Muscle of leg (tissue), 11 donors: ENCODE data around the gene CDKN2B-AS1. TPM values are rescaled to one million over a fixed set of nuclear protein-coding genes. Genes with fewer than 3 reads are reported as not detected.
"Not testable (repeated sequence)": the region's sequence is repeated elsewhere in the genome, so short reads cannot be mapped to it uniquely, and the experiment has no call there.

Experiments
- DNase-seq: peaks from one replicate; pipeline ENCODE4 v3.0.0; 2013
- H3K27ac ChIP-seq: one replicate; pipeline ENCODE4 v1.5.1; 2013; ENCODE audit warnings: mild to moderate bottlenecking, low read length, control low read depth
- H3K27me3 ChIP-seq: one replicate; pipeline ENCODE4 v1.6.1; 2013; ENCODE audit warnings: low read length; ENCODE audit not compliant: control insufficient read depth, insufficient read depth
- H3K36me3 ChIP-seq: one replicate; pipeline ENCODE4 v1.6.1; 2013; ENCODE audit warnings: low read length; ENCODE audit not compliant: control insufficient read depth, insufficient read depth
- H3K4me1 ChIP-seq: one replicate; pipeline ENCODE4 v1.6.1; 2013; ENCODE audit warnings: low read length; ENCODE audit not compliant: control insufficient read depth, insufficient read depth
- H3K4me3 ChIP-seq: one replicate; pipeline ENCODE4 v1.5.1; 2013; ENCODE audit warnings: low read length, control low read depth
- H3K9me3 ChIP-seq: replicated peaks from 2 replicates; pipeline ENCODE4 v1.6.1; 2013; ENCODE audit warnings: low read depth, low read length; ENCODE audit not compliant: control insufficient read depth
- WGBS: methylation state at CpG from one replicate; pipeline ENCODE4 v1.1.5; 2013; ENCODE audit warnings: missing lambda C conversion rate; ENCODE audit not compliant: insufficient coverage; 5-methylcytosine and 5-hydroxymethylcytosine counted together
- polyA plus RNA-seq, 8 donors: library from polyadenylated mRNA; unstranded; fragments of 120-200 nt; gene quantifications; one replicate each; pipeline versions ENCODE4 v1.2.1 to v1.2.3, GENCODE V29; 2013; ENCODE audit warnings: inconsistent platforms in 1 of 8, low replicate concordance in 1 of 8; ENCODE audit not compliant: insufficient read length in 8 of 8, insufficient read depth in 1 of 8
- total RNA-seq: library from RNA; stranded (reverse); fragments of 120-200 nt; gene quantifications from one replicate; pipeline ENCODE4 v1.2.4, GENCODE V29; 2013

CDKN2B-AS1 gene
- total and polyA plus RNA-seq, 9 donors: 0.11 to 0.29 (median 0.15) TPM; not detected in 3

GRCh38 chr9:22054529-22054928, 59.9 kb downstream of the CDKN2B-AS1 start:
- H3K27me3 ChIP-seq: no peaks in the 10 kb centered on the region
- no peak overlapping the region for H3K4me3 ChIP-seq
- H3K4me1 ChIP-seq: no peaks in the 10 kb centered on the region
- WGBS: no CpG with 5 or more reads among the region's 2 CpGs
- H3K36me3 ChIP-seq: no peaks in the 10 kb centered on the region
- DNase-seq: no peak
- no peaks in the 10 kb centered on the region for H3K9me3 ChIP-seq
- H3K27ac ChIP-seq: no peak overlapping the region

- no peaks in the 10 kb centered on the region for H3K4me1 ChIP-seq
- no peak overlapping the region for H3K4me3 ChIP-seq
- H3K9me3 ChIP-seq: no peaks in the 10 kb centered on the region
- peak; percentile 22 for DNase-seq
- no peak overlapping the region for H3K27ac ChIP-seq
- H3K36me3 ChIP-seq: no peaks in the 10 kb centered on the region
- H3K27me3 ChIP-seq: no peaks in the 10 kb centered on the region
These were observed 60.5 kb downstream of the CDKN2B-AS1 start for GRCh38 chr9:22055090-22055489.

DNA sequence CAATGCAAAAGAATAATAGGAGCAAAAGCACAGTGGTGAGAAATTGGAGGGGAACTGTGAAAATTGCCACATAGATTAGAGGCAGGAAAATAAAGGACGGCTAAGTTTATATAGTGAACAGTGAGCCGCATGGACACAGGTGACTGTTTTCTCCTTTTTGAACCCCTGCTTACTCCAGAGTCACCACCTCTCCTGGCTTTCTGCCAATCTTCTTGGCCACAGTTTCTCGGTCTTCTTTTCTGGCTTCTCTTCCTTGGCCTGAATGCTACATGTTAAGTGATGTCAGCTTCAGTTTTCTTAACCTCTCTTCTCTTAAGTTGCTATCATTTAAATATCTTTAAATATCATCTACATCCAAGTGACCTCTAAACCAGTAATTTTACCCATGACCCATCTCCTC, 61.8 kb downstream of the CDKN2B-AS1 start:
- no peaks in the 10 kb centered on the region for H3K36me3 ChIP-seq
- no peak overlapping the region for H3K27ac ChIP-seq
- no peaks in the 10 kb centered on the region for H3K4me1 ChIP-seq
- H3K27me3 ChIP-seq: no peaks in the 10 kb centered on the region
- 0% methylated on average over 1 of the region's 3 CpGs for WGBS
- DNase-seq: no peak
- H3K4me3 ChIP-seq: no peak overlapping the region
- no peaks in the 10 kb centered on the region for H3K9me3 ChIP-seq

- not testable (repeated sequence) for H3K27me3 ChIP-seq, H3K27ac ChIP-seq, H3K36me3 ChIP-seq, DNase-seq, H3K4me3 ChIP-seq, H3K9me3 ChIP-seq, H3K4me1 ChIP-seq
- WGBS: 93% methylated on average over 4 of the region's 6 CpGs
These were observed 63.4 kb downstream of the CDKN2B-AS1 start for GRCh38 chr9:22057972-22058371.

GRCh38 chr9:22060831-22061383, 66.3 kb downstream of the CDKN2B-AS1 start:
- Histone ChIP-seq H3K9me3 (no peaks in the 10 kb centered on the region), H3K36me3 (no peaks in the 10 kb centered on the region), H3K27ac (no peak overlapping the region), H3K4me1 (no peaks in the 10 kb centered on the region), H3K4me3 (no peak overlapping the region), H3K27me3 (no peaks in the 10 kb centered on the region)
- no CpG with 5 or more reads among the region's 4 CpGs for WGBS
- peak; percentile 64 for DNase-seq

DNA sequence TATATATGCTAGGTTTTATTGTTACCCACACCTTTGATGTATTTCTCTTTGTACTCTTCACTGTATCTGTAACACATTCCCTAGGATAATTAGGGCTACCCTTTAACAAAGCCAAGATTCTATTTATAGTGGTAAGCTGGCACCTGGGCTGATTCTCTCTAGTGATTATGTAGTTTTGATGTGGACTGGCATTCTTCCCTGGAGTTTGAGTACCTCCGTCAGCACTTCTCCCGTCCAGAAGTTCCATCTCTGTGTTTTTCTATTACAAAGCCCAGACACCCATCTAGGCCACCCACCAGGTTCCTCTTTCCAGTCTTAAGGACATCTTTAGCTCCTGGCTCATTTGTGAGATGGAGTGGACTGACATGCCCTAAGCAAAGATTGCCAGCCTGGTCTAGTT, 70.4 kb downstream of the CDKN2B-AS1 start:
- no peaks in the 10 kb centered on the region for H3K9me3 ChIP-seq
- H3K4me3 ChIP-seq: no peak overlapping the region
- H3K36me3 ChIP-seq: no peaks in the 10 kb centered on the region
- no peak overlapping the region for H3K27ac ChIP-seq
- no peak for DNase-seq
- no peaks in the 10 kb centered on the region for H3K27me3 ChIP-seq
- no peaks in the 10 kb centered on the region for H3K4me1 ChIP-seq
- no CpG with 5 or more reads among the region's 2 CpGs for WGBS

- no peak for DNase-seq
- H3K4me3 ChIP-seq: no peak overlapping the region
- H3K36me3 ChIP-seq: no peaks in the 10 kb centered on the region
- no peak overlapping the region for H3K27ac ChIP-seq
- H3K27me3 ChIP-seq: no peaks in the 10 kb centered on the region
- H3K4me1 ChIP-seq: no peaks in the 10 kb centered on the region
- H3K9me3 ChIP-seq: no peaks in the 10 kb centered on the region
- 40% methylated on average over 1 of the region's 4 CpGs for WGBS
These were observed 71.0 kb downstream of the CDKN2B-AS1 start for GRCh38 chr9:22065431-22066200.

- DNase-seq: no peak
- no peaks in the 10 kb centered on the region for H3K36me3 ChIP-seq
- H3K4me3 ChIP-seq: no peak overlapping the region
- H3K27ac ChIP-seq: no peak overlapping the region
- no CpG with 5 or more reads among the region's 4 CpGs for WGBS
- no peaks in the 10 kb centered on the region for H3K4me1 ChIP-seq
- no peaks in the 10 kb centered on the region for H3K9me3 ChIP-seq
- no peaks in the 10 kb centered on the region for H3K27me3 ChIP-seq
These were observed 72.6 kb downstream of the CDKN2B-AS1 start for GRCh38 chr9:22067196-22067595.

GRCh38 chr9:22068369-22068768, 73.8 kb downstream of the CDKN2B-AS1 start:
- no peak for DNase-seq
- Histone ChIP-seq H3K36me3 (no peaks in the 10 kb centered on the region), H3K9me3 (no peaks in the 10 kb centered on the region), H3K27me3 (no peaks in the 10 kb centered on the region), H3K4me3 (no peak overlapping the region), H3K27ac (no peak overlapping the region), H3K4me1 (no peaks in the 10 kb centered on the region)
- 80% methylated on average over 7 of the region's 8 CpGs for WGBS

GRCh38 chr9:22073349-22073748, 78.8 kb downstream of the CDKN2B-AS1 start:
- Histone ChIP-seq H3K27ac (no peak overlapping the region), H3K27me3 (no peaks in the 10 kb centered on the region), H3K4me1 (no peaks in the 10 kb centered on the region), H3K4me3 (no peak overlapping the region), H3K36me3 (no peaks in the 10 kb centered on the region), H3K9me3 (no peaks in the 10 kb centered on the region)
- no peak for DNase-seq
- WGBS: no CpG with 5 or more reads among the region's 1 CpG
